Loucy (cell line): ENCODE results near the gene IVNS1ABP.

ENCODE experiments used
- CTCF ChIP-seq: fragments of 200-600 bp; sonication (generic); conservative IDR thresholded peaks from 2 replicates; pipeline ENCODE4 v1.5.1; 2014; ENCODE audit warnings: mild to moderate bottlenecking, antibody characterized with exemption, low read length
- EZH2phosphoT487 ChIP-seq: fragments of 200-600 bp; IDR thresholded peaks from 2 replicates; pipeline ENCODE4 v1.6.1; 2018; ENCODE audit warnings: antibody characterized with exemption, mild to moderate bottlenecking, moderate library complexity, borderline replicate concordance

- no peak for TF ChIP-seq CTCF
- TF ChIP-seq EZH2phosphoT487: no peak
Observed at GRCh38 chr1:185295091-185295490, 22.0 kb downstream of the IVNS1ABP start.
